Sigmoid colon (tissue), 7 donors: ENCODE results near the gene GINS2. TPM values are rescaled to one million over a fixed set of nuclear protein-coding genes. Genes with fewer than 3 reads are reported as not detected.

ENCODE experiments used
- DNase-seq: peaks from one replicate; pipeline ENCODE4 v3.0.0-alpha.2; 2019
- H3K27ac ChIP-seq, 4 donors: fragments of 200-600 bp; sonication (generic); one replicate each; pipeline ENCODE4 v1.5.1; 2016 to 2019; ENCODE audit warnings: mild to moderate bottlenecking in 1 of 4
- H3K27me3 ChIP-seq, 3 donors: fragments of 200-600 bp; sonication (generic); one replicate each; pipeline ENCODE4 v1.5.1; 2019; ENCODE audit warnings: mild to moderate bottlenecking in 1 of 3
- H3K36me3 ChIP-seq, 4 donors: fragments of 200-600 bp; sonication (generic); one replicate each; pipeline ENCODE4 v1.5.1; 2016 to 2019
- H3K4me1 ChIP-seq, 4 donors: fragments of 200-600 bp; sonication (generic); one replicate each; pipeline ENCODE4 v1.5.1; 2017 to 2019
- H3K4me3 ChIP-seq, 4 donors: fragments of 200-600 bp; sonication (generic); one replicate each; pipeline ENCODE4 v1.5.1; 2017 to 2019; ENCODE audit warnings: mild to moderate bottlenecking in 2 of 4, moderate library complexity in 1 of 4
- H3K9me3 ChIP-seq, 4 donors: fragments of 200-600 bp in 3 of 4; sonication (generic) in 3 of 4; one replicate each; pipeline versions ENCODE4 v1.5.1 to v1.6.1; 2013 to 2019
- EP300 ChIP-seq, 4 donors: sonication (generic); formaldehyde crosslinking; IDR thresholded peaks; one replicate each; pipeline ENCODE4 v1.6.1; 2017; ENCODE audit warnings: antibody characterized with exemption in 4 of 4
- POLR2A ChIP-seq, 2 donors: fragments of 450-650 bp; IDR thresholded peaks; one replicate each; pipeline ENCODE4 v1.6.1; 2016; ENCODE audit warnings: antibody characterized with exemption in 2 of 2, mild to moderate bottlenecking in 2 of 2, moderate library complexity in 2 of 2
- POLR2AphosphoS5 ChIP-seq, 4 donors: sonication (generic); formaldehyde crosslinking; IDR thresholded peaks; one replicate each; pipeline ENCODE4 v1.6.1; 2017; ENCODE audit warnings: antibody characterized with exemption in 4 of 4
- WGBS, 2 donors: extraction: QIAGEN DNeasy Blood & Tissue Kit; methylation state at CpG; one replicate each; pipeline ENCODE4 v1.1.7; 2013; 5-methylcytosine and 5-hydroxymethylcytosine counted together
- intact Hi-C: fragments of 100-400 bp; cut with DNase I; formaldehyde crosslinking; loops from one replicate; pipeline ENCODE4 v1.15.1; 2023
- polyA plus RNA-seq, 3 donors: library from polyadenylated mRNA; stranded (reverse); fragments of 200-250 nt; gene quantifications; one replicate each; pipeline ENCODE4 v1.2.3, GENCODE V29; 2013
- total RNA-seq, 4 donors: library from RNA; depleted of rRNA; stranded (reverse); fragments of >200 nt; gene quantifications; one replicate each; pipeline ENCODE4 v1.1.0, GENCODE V29; 2016
- TF ChIP-seq, protein P1 (sequence below), 4 experiments: fragments of 450-650 bp in 3 of 4; fragments of 200-600 bp in 1 of 4; IDR thresholded peaks; one replicate each; pipeline ENCODE4 v1.5.1; 2016 to 2019; ENCODE audit warnings: antibody characterized with exemption in 4 of 4, mild to moderate bottlenecking in 3 of 4, moderate library complexity in 2 of 4
- donor health status: healthy with polysubstance abuse.
- donor health status: Bipolar disorder and iron deficiency.
- donor health status: healthy.

Gene GINS2
- total and polyA plus RNA-seq, 7 donors: 0.16 to 9.6 (median 1.2) TPM; not detected in 1

DNA sequence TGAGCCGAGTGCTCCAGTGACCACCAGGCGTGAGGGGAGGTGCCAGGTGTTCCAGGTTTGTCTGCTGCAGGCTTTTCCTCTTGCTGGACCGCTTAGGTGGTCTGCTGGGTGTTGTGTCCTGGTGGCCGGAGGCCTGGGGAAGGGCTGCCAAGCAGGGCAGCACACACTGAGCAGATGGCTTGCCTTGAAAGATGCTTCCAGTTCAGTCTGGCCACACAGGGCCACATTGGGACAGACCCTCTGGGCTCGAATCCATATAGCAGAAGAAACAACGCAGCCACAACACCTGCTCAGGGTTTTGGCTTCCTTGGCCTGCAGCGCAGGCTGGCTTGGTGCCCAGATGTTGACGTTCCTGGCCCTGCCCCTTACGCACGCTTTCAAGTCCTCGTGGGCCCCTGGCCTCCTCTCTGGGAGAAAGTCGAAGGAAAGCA lies 24.8 kb downstream of the GINS2 start:
- Histone ChIP-seq H3K27ac (peak overlapping the region in 3 of 4 donors; percentile 30 to 62 (median 40)), H3K9me3 (no peaks in the 10 kb centered on the region), H3K4me1 (peaks cover 0 to 11% (median 9%) of the 10 kb centered on the region in 4 donors), H3K36me3 (peaks cover 54 to 93% (median 70%) of the 10 kb centered on the region in 4 donors), H3K4me3 (no peak overlapping the region), H3K27me3 (no peaks in the 10 kb centered on the region)
- WGBS, 2 donors: 37 to 70% methylated on average over 12 of the region's 12 CpGs
- TF ChIP-seq, protein P1, sequence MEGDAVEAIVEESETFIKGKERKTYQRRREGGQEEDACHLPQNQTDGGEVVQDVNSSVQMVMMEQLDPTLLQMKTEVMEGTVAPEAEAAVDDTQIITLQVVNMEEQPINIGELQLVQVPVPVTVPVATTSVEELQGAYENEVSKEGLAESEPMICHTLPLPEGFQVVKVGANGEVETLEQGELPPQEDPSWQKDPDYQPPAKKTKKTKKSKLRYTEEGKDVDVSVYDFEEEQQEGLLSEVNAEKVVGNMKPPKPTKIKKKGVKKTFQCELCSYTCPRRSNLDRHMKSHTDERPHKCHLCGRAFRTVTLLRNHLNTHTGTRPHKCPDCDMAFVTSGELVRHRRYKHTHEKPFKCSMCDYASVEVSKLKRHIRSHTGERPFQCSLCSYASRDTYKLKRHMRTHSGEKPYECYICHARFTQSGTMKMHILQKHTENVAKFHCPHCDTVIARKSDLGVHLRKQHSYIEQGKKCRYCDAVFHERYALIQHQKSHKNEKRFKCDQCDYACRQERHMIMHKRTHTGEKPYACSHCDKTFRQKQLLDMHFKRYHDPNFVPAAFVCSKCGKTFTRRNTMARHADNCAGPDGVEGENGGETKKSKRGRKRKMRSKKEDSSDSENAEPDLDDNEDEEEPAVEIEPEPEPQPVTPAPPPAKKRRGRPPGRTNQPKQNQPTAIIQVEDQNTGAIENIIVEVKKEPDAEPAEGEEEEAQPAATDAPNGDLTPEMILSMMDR (IDR thresholded peaks at IDR 0.05): no peak
- TF ChIP-seq EP300 (IDR thresholded peaks at IDR 0.05): peak in 2 of 4 donors; percentile 26 to 37
- peak in 3 of 4 donors; percentile 22 to 65 (median 61) for TF ChIP-seq POLR2AphosphoS5 (IDR thresholded peaks at IDR 0.05)
- TF ChIP-seq POLR2A (IDR thresholded peaks at IDR 0.05): no peak
- intact Hi-C loops: no loop called here
- peak; percentile 88 for DNase-seq

DNA sequence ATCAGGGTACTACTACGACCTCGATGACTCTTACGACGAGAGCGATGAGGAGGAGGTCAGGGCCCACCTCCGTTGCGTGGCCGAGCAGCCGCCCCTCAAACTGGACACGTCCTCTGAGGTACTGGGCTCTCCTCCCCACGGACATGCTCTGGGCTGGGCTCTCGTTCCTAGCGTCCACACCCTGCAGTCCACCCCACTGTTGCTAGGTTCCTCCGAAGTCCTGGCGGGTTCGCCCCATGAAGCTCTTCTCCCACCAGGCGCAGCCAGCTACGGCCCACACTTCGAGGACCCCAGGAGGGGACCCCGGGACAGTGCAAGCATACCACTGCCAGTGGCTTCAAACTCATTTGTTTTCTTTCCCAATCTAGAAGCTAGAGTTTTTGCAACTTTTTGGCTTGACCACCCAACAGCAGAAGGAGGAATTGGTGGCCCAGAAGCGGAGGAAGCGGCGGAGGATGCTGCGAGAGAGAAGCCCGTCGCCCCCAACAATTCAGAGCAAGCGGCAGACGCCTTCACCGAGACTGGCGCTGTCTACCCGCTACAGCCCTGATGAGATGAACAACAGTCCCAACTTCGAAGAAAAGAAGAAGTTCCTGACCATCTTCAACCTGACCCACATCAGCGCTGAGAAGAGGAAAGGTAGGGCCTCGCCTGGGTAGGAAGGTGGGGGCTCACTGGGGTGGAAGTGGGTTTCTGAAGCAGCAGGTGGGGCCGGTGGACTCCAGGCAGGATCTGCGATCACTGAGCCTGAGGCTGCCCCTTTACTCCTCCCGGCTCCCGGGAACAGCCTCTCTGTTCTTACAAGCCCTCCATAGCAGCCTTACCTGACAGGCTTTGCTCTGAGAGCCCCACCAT lies 25.6 kb downstream of the GINS2 start:
- peaks cover 54 to 93% (median 69%) of the 10 kb centered on the region in 4 donors for H3K36me3 ChIP-seq
- H3K4me3 ChIP-seq: no peak overlapping the region
- peak; percentile 56 for DNase-seq
- 94% methylated on average over 38 of the region's 38 CpGs for WGBS, 2 donors
- peak overlapping the region in 3 of 4 donors; percentile 30 to 62 (median 40) for H3K27ac ChIP-seq
- no peaks in the 10 kb centered on the region for H3K9me3 ChIP-seq
- intact Hi-C loops: no loop called here
- TF ChIP-seq EP300 (IDR thresholded peaks at IDR 0.05) (no peak), POLR2A (IDR thresholded peaks at IDR 0.05) (no peak)
- TF ChIP-seq, protein P1 (IDR thresholded peaks at IDR 0.05): no peak
- no peaks in the 10 kb centered on the region for H3K27me3 ChIP-seq
- peaks cover 0 to 11% (median 9%) of the 10 kb centered on the region in 4 donors for H3K4me1 ChIP-seq

GRCh38 chr16:85662482-85662812 lies 26.3 kb downstream of the GINS2 start:
- no peak overlapping the region for H3K27ac ChIP-seq

GRCh38 chr16:85661740-85662481 lies 26.8 kb downstream of the GINS2 start:
- Histone ChIP-seq H3K27ac (no peak overlapping the region), H3K4me3 (no peak overlapping the region), H3K27me3 (no peaks in the 10 kb centered on the region), H3K36me3 (peaks cover 58 to 93% (median 73%) of the 10 kb centered on the region in 4 donors), H3K4me1 (peaks cover 0 to 11% (median 9%) of the 10 kb centered on the region in 4 donors), H3K9me3 (no peaks in the 10 kb centered on the region)
- TF ChIP-seq POLR2A (IDR thresholded peaks at IDR 0.05) (no peak), POLR2AphosphoS5 (IDR thresholded peaks at IDR 0.05) (no peak), EP300 (IDR thresholded peaks at IDR 0.05) (no peak)
- TF ChIP-seq, protein P1 (IDR thresholded peaks at IDR 0.05): no peak
- intact Hi-C loops: no loop called here
- peak; percentile 61 for DNase-seq
- WGBS, 2 donors: 94% methylated on average over 26 of the region's 26 CpGs

More at GRCh38 chr16:85662482-85662812, 26.3 kb downstream of the GINS2 start:
- Histone ChIP-seq H3K27me3 (no peaks in the 10 kb centered on the region), H3K4me1 (peaks cover 0 to 11% (median 9%) of the 10 kb centered on the region in 4 donors), H3K36me3 (peaks cover 55 to 93% (median 72%) of the 10 kb centered on the region in 4 donors), H3K4me3 (no peak overlapping the region), H3K9me3 (no peaks in the 10 kb centered on the region)
- WGBS, 2 donors: 88 to 90% methylated on average over 3 of the region's 3 CpGs
- TF ChIP-seq POLR2AphosphoS5 (IDR thresholded peaks at IDR 0.05) (no peak), POLR2A (IDR thresholded peaks at IDR 0.05) (no peak), EP300 (IDR thresholded peaks at IDR 0.05) (no peak)
- TF ChIP-seq, protein P1 (IDR thresholded peaks at IDR 0.05): no peak
- DNase-seq: peak; percentile 45
- intact Hi-C loops: no loop called here
